ENCODE results near the gene RALGAPA1. TPM values are rescaled to one million over a fixed set of nuclear protein-coding genes. Genes with fewer than 3 reads are reported as not detected.

RALGAPA1 gene
- total and polyA plus RNA-seq, 2 of the 13 experiments (the other 11 are each of a cell fraction or from before 2014, with no cell fraction given) = 65.0 to 89.2 TPM

GRCh38 chr14:35826218-35826951, 17.3 kb upstream of the RALGAPA1 start, which contains the start of gene BRMS1L (continued):
- TF ChIP-seq HOXA9 (CRISPR knock-in tag; IDR thresholded peaks at IDR 0.05; ENCODE audit: borderline replicate concordance) (peak; percentile 93; the same call in 1 of the 2 replicates), ZFP62 (CRISPR knock-in tag; IDR thresholded peaks at IDR 0.05) (peak; percentile 34; the same call in 1 of the 2 replicates), ADNP (CRISPR knock-in tag; IDR thresholded peaks at IDR 0.05) (0 out of 2 replicates have a peak, but pooled peaks have one; percentile 44), TCF7L2 (IDR thresholded peaks at IDR 0.05; ENCODE audit: low read depth, low read length) (no peak), ZNF484 (CRISPR knock-in tag; IDR thresholded peaks at IDR 0.05; ENCODE audit: borderline replicate concordance, low read depth) (peak; percentile 84; the same call in 1 of the 2 replicates), XBP1 (CRISPR knock-in tag; IDR thresholded peaks at IDR 0.05) (peak; percentile 95), RELA (CRISPR knock-in tag; IDR thresholded peaks at IDR 0.05) (peak; percentile 96; the same call in 1 of the 2 replicates), ZNF629 (CRISPR knock-in tag; conservative IDR thresholded peaks at IDR 0.05) (peak; percentile 62), SRSF9 (IDR thresholded peaks at IDR 0.05; ENCODE audit: borderline replicate concordance, insufficient read depth, low read depth, low read length, poor library complexity, severe bottlenecking) (no peak), GTF3A (CRISPR knock-in tag; conservative IDR thresholded peaks at IDR 0.05) (peak; percentile 97), ZBED4 (CRISPR knock-in tag; IDR thresholded peaks at IDR 0.05; ENCODE audit: borderline replicate concordance) (peak; percentile 97), JUND (CRISPR knock-in tag; IDR thresholded peaks at IDR 0.05) (peak; percentile 88), ZNF569 (CRISPR knock-in tag; IDR thresholded peaks at IDR 0.05; ENCODE audit: borderline replicate concordance) (peak; percentile 90; the same call in 1 of the 2 replicates), USF2 (IDR thresholded peaks at IDR 0.05; ENCODE audit: low read depth, low read length) (no peak), USF2 (CRISPR knock-in tag; IDR thresholded peaks at IDR 0.05; ENCODE audit: borderline replicate concordance) (peak; percentile 69; the same call in 1 of the 2 replicates)
- TF ChIP-seq, protein P1, sequence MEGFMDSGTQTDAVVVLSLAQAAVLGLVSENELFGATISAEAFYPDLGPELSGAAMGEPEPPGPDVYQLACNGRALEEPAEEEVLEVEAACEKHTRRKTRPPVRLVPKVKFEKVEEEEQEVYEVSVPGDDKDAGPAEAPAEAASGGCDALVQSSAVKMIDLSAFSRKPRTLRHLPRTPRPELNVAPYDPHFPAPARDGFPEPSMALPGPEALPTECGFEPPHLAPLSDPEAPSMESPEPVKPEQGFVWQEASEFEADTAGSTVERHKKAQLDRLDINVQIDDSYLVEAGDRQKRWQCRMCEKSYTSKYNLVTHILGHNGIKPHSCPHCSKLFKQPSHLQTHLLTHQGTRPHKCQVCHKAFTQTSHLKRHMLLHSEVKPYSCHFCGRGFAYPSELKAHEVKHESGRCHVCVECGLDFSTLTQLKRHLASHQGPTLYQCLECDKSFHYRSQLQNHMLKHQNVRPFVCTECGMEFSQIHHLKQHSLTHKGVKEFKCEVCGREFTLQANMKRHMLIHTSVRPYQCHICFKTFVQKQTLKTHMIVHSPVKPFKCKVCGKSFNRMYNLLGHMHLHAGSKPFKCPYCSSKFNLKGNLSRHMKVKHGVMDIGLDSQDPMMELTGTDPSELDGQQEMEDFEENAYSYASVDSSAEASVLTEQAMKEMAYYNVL (CRISPR knock-in tag; IDR thresholded peaks at IDR 0.05; ENCODE audit: borderline replicate concordance) = peak; percentile 98
- TF ChIP-seq, protein P2, sequence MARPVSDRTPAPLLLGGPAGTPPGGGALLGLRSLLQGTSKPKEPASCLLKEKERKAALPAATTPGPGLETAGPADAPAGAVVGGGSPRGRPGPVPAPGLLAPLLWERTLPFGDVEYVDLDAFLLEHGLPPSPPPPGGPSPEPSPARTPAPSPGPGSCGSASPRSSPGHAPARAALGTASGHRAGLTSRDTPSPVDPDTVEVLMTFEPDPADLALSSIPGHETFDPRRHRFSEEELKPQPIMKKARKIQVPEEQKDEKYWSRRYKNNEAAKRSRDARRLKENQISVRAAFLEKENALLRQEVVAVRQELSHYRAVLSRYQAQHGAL (CRISPR knock-in tag; IDR thresholded peaks at IDR 0.05; ENCODE audit: not compliant biosample characterization) = peak; percentile 95
